ENCODE measurements around the gene CHAMP1.

CHAMP1 gene

GRCh38 chr13:114320065-114320464 is 5.8 kb downstream of the CHAMP1 start:
- no peak for DNase-seq (ENCODE audit: low spot score)
- H3K27ac ChIP-seq: no peak overlapping the region
- TF ChIP-seq, protein P1, sequence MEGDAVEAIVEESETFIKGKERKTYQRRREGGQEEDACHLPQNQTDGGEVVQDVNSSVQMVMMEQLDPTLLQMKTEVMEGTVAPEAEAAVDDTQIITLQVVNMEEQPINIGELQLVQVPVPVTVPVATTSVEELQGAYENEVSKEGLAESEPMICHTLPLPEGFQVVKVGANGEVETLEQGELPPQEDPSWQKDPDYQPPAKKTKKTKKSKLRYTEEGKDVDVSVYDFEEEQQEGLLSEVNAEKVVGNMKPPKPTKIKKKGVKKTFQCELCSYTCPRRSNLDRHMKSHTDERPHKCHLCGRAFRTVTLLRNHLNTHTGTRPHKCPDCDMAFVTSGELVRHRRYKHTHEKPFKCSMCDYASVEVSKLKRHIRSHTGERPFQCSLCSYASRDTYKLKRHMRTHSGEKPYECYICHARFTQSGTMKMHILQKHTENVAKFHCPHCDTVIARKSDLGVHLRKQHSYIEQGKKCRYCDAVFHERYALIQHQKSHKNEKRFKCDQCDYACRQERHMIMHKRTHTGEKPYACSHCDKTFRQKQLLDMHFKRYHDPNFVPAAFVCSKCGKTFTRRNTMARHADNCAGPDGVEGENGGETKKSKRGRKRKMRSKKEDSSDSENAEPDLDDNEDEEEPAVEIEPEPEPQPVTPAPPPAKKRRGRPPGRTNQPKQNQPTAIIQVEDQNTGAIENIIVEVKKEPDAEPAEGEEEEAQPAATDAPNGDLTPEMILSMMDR (IDR thresholded peaks at IDR 0.05): no peak
- no peak overlapping the region for H3K4me3 ChIP-seq

- H3K27ac ChIP-seq: no peak overlapping the region
- H3K4me3 ChIP-seq: no peak overlapping the region
- TF ChIP-seq, protein P1 (IDR thresholded peaks at IDR 0.05): no peak
- no peak for DNase-seq (ENCODE audit: low spot score)
Observed at GRCh38 chr13:114321256-114321655, 7.0 kb downstream of the CHAMP1 start.

GRCh38 chr13:114323349-114323748 is 9.0 kb downstream of the CHAMP1 start:
- no peak overlapping the region for H3K27ac ChIP-seq
- TF ChIP-seq, protein P1 (IDR thresholded peaks at IDR 0.05): no peak
- H3K4me3 ChIP-seq: no peak overlapping the region
- no peak for DNase-seq (ENCODE audit: low spot score)

GRCh38 chr13:114324334-114324733 is 10.0 kb downstream of the CHAMP1 start:
- DNase-seq (ENCODE audit: low spot score): no peak
- Histone ChIP-seq H3K4me3 (no peak overlapping the region), H3K27ac (no peak overlapping the region)
- TF ChIP-seq, protein P1 (IDR thresholded peaks at IDR 0.05): no peak

GRCh38 chr13:114325729-114326128 is 11.4 kb downstream of the CHAMP1 start:
- no peak for DNase-seq (ENCODE audit: low spot score)
- H3K27ac ChIP-seq: no peak overlapping the region
- TF ChIP-seq, protein P1 (IDR thresholded peaks at IDR 0.05): no peak
- no peak overlapping the region for H3K4me3 ChIP-seq

DNA sequence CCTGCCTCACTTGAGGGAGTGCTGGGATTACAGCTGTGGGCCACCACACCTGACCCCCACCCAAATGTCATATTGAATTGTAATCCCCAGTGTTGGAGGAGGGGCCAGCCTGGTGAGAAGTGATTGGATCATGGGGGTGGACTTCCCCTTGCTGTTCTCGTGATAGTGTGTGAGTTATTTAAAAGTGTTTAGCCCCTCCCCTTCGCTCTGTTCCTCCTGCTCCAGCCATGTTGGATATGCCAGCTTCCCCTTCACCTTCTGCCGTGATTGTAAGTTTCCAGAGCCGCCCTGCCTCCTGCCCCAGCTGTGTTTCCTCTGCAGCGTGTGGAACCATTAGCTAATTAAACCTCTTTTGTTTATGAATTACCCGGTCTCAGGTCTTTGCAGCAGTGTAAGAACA is 13.7 kb downstream of the CHAMP1 start:
- TF ChIP-seq, protein P1 (IDR thresholded peaks at IDR 0.05): no peak
- Histone ChIP-seq H3K4me3 (no peak overlapping the region), H3K27ac (no peak overlapping the region)
- DNase-seq (ENCODE audit: low spot score): no peak

GRCh38 chr13:114328595-114328994 is 14.3 kb downstream of the CHAMP1 start:
- Histone ChIP-seq H3K4me3 (no peak overlapping the region), H3K27ac (no peak overlapping the region)
- TF ChIP-seq, protein P1 (IDR thresholded peaks at IDR 0.05): no peak
- DNase-seq (ENCODE audit: low spot score): no peak
